22Rv1 (cell line): ENCODE results near the gene TKFC.

ENCODE experiments used
- ZFX ChIP-seq: fragments of 450-650 bp; IDR thresholded peaks from 2 replicates; pipeline ENCODE4 v1.6.1; 2017; ENCODE audit warnings: antibody characterized with exemption, borderline replicate concordance
- TF ChIP-seq, protein P1 (sequence below): fragments of 450-650 bp; IDR thresholded peaks from 2 replicates; pipeline ENCODE4 v1.5.1; 2017; ENCODE audit warnings: mild to moderate bottlenecking

DNA sequence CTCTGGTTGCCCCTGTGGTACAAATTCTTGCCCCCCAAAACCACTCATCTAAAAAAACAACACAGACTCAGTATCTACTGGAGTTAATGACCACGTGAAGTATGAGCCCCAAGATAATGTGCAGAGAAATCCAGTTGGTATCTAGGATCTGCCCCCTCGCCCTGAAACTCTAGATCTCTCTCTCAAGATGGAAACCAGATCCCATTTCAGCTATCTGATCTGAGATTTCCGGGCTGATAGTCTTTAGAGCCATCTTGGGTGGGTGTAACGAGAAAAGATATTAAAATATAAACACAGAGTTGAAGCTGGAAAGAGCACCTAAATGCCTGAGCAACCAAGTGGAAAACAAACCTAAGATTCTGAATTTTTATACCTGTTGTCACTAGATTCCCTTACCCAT, 23.9 kb upstream of the TKFC start:
- TF ChIP-seq, protein P1, sequence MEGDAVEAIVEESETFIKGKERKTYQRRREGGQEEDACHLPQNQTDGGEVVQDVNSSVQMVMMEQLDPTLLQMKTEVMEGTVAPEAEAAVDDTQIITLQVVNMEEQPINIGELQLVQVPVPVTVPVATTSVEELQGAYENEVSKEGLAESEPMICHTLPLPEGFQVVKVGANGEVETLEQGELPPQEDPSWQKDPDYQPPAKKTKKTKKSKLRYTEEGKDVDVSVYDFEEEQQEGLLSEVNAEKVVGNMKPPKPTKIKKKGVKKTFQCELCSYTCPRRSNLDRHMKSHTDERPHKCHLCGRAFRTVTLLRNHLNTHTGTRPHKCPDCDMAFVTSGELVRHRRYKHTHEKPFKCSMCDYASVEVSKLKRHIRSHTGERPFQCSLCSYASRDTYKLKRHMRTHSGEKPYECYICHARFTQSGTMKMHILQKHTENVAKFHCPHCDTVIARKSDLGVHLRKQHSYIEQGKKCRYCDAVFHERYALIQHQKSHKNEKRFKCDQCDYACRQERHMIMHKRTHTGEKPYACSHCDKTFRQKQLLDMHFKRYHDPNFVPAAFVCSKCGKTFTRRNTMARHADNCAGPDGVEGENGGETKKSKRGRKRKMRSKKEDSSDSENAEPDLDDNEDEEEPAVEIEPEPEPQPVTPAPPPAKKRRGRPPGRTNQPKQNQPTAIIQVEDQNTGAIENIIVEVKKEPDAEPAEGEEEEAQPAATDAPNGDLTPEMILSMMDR: no peak
- no peak for TF ChIP-seq ZFX
